ENCODE results near the gene FARS2. TPM values are rescaled to one million over a fixed set of nuclear protein-coding genes. Genes with fewer than 3 reads are reported as not detected.

FARS2 gene
- total and polyA plus RNA-seq, 9 of the 15 experiments (the other 6 are each of a cell fraction or from before 2014, with no cell fraction given): 16.5 to 62.2 (median 27.0) TPM

DNA sequence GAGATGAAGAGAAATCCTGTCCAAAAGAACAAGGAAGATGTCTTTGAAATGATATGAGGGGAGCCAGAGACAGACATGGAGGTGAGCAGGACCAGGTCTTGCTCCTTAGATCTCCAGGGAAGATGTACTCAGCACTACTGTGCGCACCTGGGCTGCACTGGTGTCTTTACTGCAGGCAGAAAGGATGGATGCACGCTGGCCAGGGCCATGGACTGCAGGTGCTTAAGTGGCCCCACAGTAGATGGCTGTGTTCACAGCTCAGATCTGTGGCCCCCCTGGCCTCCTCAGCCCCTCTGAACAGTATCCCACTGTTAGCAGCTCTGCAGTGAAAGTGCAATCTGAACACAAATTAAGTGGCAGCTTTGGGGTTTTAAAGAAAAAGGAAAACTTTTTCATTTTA lies 402.4 kb downstream of the FARS2 start (continued):
- no peak for TF ChIP-seq ZNF212 (CRISPR knock-in tag; IDR thresholded peaks at IDR 0.05)

DNA sequence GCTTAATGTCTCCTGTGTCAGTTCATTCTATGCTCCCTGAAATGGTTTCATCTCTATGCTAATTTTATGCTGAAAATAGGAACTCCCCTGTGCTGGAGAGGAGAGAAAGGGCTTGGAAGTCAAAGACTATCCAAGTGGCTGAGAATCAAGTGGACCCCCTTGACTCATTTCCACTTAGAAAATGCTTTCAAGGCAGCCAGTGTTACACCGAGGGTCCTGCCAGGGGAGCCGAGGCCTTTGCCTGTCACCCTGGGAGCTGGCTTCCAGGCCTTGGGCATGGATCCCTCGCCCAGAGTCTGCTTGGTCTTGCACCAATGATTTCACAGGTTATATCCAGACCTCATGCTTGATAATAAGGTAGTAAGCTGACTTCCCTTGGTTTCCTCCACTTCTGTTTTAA lies 402.8 kb downstream of the FARS2 start:
- POLR2A ChIA-PET: no interaction called here
- Histone ChIP-seq H3K9me1 (ENCODE audit: control insufficient read depth, insufficient read depth, low read length) (no peaks in the 10 kb centered on the region), H3K79me2 (ENCODE audit: control insufficient read depth, insufficient read depth, low read length) (no peaks in the 10 kb centered on the region), H3K27ac (ENCODE audit: extremely low read depth, low read depth, low read length) (no peak overlapping the region), H2AFZ (ENCODE audit: low read depth, low read length) (no peak overlapping the region), H3K9ac (ENCODE audit: insufficient read depth in 1 of 2, low read depth in 2 of 2, low read length in 2 of 2) (no peak overlapping the region), H3K4me3 (no peak overlapping the region), H4K20me1 (replicated peaks; ENCODE audit: control insufficient read depth, insufficient read depth, low read length) (no peaks in the 10 kb centered on the region), H3K9me3 (replicated peaks; ENCODE audit: control insufficient read depth, insufficient read depth, low read depth, low read length) (no peaks in the 10 kb centered on the region), H3K27me3 (ENCODE audit: control insufficient read depth in 2 of 2, insufficient read depth in 2 of 2, low read length in 2 of 2) (no peaks in the 10 kb centered on the region), H3K4me1 (replicated peaks in 1 of 2; ENCODE audit: control insufficient read depth in 2 of 2, insufficient read depth in 2 of 2, low read length in 2 of 2) (no peaks in the 10 kb centered on the region), H3K4me2 (ENCODE audit: insufficient read depth, low read length) (no peak overlapping the region), H3K36me3 (ENCODE audit: control insufficient read depth, insufficient read depth, low read length) (no peaks in the 10 kb centered on the region)
- DNase-seq (ENCODE audit: extremely low read depth in 1 of 4, low spot score in 3 of 4) (no peak), FAIRE-seq (no peak), ATAC-seq (no peak)
- CTCF ChIA-PET (ENCODE audit: low intra/inter-chr PET ratio): no interaction called here
- 23% methylated on average over 3 of the region's 3 CpGs for WGBS (ENCODE audit: insufficient coverage, low coverage, missing lambda C conversion rate)
- in situ Hi-C loops (cut with MboI) (no loop called here), intact Hi-C loops (cut with micrococcal nuclease) (no loop called here)
- BruUV-seq (replicated peaks): no TSS peak
- TF ChIP-seq ZSCAN32 (CRISPR knock-in tag; IDR thresholded peaks at IDR 0.05) (no peak), NR2C1 (IDR thresholded peaks at IDR 0.05) (no peak), NR2C1 (tag; IDR thresholded peaks at IDR 0.05) (no peak), MCM7 (IDR thresholded peaks at IDR 0.05) (no peak), NFE2 (IDR thresholded peaks at IDR 0.05; ENCODE audit: low read depth) (no peak), NFIX (CRISPR knock-in tag; IDR thresholded peaks at IDR 0.05; ENCODE audit: low read depth) (no peak)
- TF ChIP-seq, protein P1, sequence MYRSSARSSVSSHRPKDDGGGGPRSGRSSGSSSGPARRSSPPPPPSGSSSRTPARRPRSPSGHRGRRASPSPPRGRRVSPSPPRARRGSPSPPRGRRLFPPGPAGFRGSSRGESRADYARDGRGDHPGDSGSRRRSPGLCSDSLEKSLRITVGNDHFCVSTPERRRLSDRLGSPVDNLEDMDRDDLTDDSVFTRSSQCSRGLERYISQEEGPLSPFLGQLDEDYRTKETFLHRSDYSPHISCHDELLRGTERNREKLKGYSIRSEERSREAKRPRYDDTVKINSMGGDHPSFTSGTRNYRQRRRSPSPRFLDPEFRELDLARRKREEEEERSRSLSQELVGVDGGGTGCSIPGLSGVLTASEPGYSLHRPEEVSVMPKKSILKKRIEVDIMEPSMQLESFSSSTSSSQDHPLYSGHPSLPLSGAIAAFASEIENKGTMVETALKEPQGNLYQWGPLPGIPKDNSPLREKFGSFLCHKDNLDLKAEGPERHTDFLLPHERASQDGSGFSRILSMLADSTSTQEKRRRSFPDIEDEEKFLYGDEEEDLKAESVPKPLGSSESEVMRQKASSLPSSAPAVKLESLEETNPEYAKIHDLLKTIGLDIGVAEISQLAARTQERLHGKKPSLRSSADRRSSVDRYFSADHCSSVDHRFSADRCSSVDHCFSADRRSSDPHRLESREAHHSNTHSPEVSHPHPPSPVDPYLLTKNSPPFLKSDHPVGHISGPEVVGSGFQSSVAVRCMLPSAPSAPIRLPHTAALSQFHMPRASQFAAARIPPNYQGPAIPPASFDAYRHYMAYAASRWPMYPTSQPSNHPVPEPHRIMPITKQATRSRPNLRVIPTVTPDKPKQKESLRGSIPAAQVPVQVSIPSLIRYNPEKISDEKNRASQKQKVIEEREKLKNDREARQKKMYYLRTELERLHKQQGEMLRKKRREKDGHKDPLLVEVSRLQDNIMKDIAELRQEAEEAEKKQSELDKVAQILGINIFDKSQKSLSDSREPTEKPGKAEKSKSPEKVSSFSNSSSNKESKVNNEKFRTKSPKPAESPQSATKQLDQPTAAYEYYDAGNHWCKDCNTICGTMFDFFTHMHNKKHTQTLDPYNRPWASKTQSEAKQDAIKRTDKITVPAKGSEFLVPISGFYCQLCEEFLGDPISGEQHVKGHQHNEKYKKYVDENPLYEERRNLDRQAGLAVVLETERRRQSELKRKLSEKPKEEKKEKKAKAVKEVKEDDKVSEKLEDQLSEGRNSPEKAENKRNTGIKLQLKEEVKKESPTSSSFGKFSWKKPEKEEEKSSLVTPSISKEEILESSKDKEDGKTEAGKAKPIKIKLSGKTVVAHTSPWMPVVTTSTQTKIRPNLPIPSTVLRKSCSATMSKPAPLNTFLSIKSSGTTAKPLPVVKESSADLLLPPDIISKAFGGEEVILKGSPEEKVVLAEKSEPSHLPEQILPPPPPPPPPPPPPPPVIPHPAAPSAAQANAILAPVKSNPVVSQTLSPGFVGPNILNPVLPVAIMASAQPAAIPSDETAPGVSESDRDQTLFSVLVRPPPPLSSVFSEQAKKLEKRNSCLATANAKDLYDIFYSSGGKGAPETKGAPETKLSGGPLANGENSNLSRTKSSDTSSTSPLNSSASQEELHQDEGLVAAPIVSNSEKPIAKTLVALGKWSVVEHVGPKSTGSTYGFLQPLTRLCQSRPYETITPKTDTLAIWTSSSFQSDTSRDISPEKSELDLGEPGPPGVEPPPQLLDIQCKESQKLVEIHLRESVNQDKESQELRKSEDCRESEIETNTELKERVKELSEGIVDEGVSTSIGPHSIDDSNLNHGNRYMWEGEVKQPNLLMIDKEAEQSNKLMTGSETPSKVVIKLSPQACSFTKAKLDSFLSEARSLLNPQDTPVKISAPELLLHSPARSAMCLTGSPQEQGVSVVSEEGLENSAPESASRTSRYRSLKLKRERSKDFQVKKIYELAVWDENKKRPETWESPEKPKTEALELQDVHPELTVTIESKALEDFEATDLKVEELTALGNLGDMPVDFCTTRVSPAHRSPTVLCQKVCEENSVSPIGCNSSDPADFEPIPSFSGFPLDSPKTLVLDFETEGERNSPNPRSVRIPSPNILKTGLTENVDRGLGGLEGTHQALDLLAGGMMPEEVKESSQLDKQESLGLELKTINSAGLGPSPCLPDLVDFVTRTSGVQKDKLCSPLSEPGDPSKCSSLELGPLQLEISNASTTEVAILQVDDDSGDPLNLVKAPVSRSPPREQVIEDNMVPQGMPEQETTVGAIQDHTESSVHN (IDR thresholded peaks at IDR 0.05; ENCODE audit: borderline replicate concordance in 1 of 2, low read depth in 1 of 2): no peak
- TF ChIP-seq, protein P2, sequence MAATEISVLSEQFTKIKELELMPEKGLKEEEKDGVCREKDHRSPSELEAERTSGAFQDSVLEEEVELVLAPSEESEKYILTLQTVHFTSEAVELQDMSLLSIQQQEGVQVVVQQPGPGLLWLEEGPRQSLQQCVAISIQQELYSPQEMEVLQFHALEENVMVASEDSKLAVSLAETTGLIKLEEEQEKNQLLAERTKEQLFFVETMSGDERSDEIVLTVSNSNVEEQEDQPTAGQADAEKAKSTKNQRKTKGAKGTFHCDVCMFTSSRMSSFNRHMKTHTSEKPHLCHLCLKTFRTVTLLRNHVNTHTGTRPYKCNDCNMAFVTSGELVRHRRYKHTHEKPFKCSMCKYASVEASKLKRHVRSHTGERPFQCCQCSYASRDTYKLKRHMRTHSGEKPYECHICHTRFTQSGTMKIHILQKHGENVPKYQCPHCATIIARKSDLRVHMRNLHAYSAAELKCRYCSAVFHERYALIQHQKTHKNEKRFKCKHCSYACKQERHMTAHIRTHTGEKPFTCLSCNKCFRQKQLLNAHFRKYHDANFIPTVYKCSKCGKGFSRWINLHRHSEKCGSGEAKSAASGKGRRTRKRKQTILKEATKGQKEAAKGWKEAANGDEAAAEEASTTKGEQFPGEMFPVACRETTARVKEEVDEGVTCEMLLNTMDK (IDR thresholded peaks at IDR 0.05; ENCODE audit: borderline replicate concordance, insufficient read depth, low read depth, low read length, poor library complexity, severe bottlenecking): no peak
- TF ChIP-seq, protein P3, sequence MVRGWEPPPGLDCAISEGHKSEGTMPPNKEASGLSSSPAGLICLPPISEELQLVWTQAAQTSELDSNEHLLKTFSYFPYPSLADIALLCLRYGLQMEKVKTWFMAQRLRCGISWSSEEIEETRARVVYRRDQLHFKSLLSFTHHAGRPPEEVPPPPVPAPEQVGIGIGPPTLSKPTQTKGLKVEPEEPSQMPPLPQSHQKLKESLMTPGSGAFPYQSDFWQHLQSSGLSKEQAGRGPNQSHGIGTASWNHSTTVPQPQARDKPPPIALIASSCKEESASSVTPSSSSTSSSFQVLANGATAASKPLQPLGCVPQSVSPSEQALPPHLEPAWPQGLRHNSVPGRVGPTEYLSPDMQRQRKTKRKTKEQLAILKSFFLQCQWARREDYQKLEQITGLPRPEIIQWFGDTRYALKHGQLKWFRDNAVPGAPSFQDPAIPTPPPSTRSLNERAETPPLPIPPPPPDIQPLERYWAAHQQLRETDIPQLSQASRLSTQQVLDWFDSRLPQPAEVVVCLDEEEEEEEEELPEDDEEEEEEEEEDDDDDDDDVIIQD (CRISPR knock-in tag; IDR thresholded peaks at IDR 0.05): no peak
